Thyroid gland (tissue), 4 donors: ENCODE data around the gene HSPH1. TPM values are rescaled to one million over a fixed set of nuclear protein-coding genes. Genes with fewer than 3 reads are reported as not detected.

Source experiments
- DNase-seq, 2 donors: peaks; one replicate each; pipeline ENCODE4 v3.0.0-alpha.2; 2019
- H3K27ac ChIP-seq, 3 donors: fragments of 200-600 bp; sonication (generic); 1 replicate in 2 of 3; 2 replicates in 1 of 3; pipeline ENCODE4 v1.5.1; 2016 to 2019; ENCODE audit warnings: mild to moderate bottlenecking in 1 of 3, moderate library complexity in 1 of 3
- H3K27me3 ChIP-seq: fragments of 200-600 bp; sonication (generic); one replicate; pipeline ENCODE4 v1.5.1; 2019
- H3K36me3 ChIP-seq, 2 donors: fragments of 200-600 bp; sonication (generic); one replicate each; pipeline ENCODE4 v1.5.1; 2016 to 2019
- H3K4me1 ChIP-seq, 2 donors: fragments of 200-600 bp; sonication (generic); one replicate each; pipeline ENCODE4 v1.5.1; 2017 to 2019
- H3K4me3 ChIP-seq, 3 donors: fragments of 200-600 bp; sonication (generic); replicated peaks in 1 of 3; 1 replicate in 2 of 3; 2 replicates in 1 of 3; pipeline ENCODE4 v1.5.1; 2016; ENCODE audit warnings: mild to moderate bottlenecking in 1 of 3
- H3K9me3 ChIP-seq: fragments of 200-600 bp; sonication (generic); one replicate; pipeline ENCODE4 v1.5.1; 2017
- POLR2A ChIP-seq, 2 donors: fragments of 450-650 bp; IDR thresholded peaks; one replicate each; pipeline ENCODE4 v1.6.1; 2017; ENCODE audit warnings: antibody characterized with exemption in 2 of 2, mild to moderate bottlenecking in 2 of 2, moderate library complexity in 1 of 2
- WGBS, 2 donors: methylation state at CpG; one replicate each; pipeline ENCODE4 v1.1.5; 2017; 5-methylcytosine and 5-hydroxymethylcytosine counted together
- intact Hi-C: fragments of 100-400 bp; cut with DNase I; formaldehyde crosslinking; loops from one replicate; pipeline ENCODE4 v1.15.1; 2023
- total RNA-seq, 4 donors: library from RNA; depleted of rRNA; stranded (reverse); fragments of >200 nt; gene quantifications; one replicate each; pipeline ENCODE4 v1.2.3, GENCODE V29; 2016
- TF ChIP-seq, protein P1 (sequence below), 6 experiments: fragments of 200-600 bp in 3 of 6; fragments of 450-650 bp in 3 of 6; sonication (generic) in 3 of 6; IDR thresholded peaks; one replicate each; pipeline ENCODE4 v1.5.1; 2016 to 2019; ENCODE audit warnings: antibody characterized with exemption in 6 of 6, mild to moderate bottlenecking in 2 of 6, inconsistent platforms in 1 of 6, moderate library complexity in 1 of 6

Gene HSPH1
- total RNA-seq, 4 donors from 2014 or later = 38.3 to 56.3 (median 48.7) TPM

DNA sequence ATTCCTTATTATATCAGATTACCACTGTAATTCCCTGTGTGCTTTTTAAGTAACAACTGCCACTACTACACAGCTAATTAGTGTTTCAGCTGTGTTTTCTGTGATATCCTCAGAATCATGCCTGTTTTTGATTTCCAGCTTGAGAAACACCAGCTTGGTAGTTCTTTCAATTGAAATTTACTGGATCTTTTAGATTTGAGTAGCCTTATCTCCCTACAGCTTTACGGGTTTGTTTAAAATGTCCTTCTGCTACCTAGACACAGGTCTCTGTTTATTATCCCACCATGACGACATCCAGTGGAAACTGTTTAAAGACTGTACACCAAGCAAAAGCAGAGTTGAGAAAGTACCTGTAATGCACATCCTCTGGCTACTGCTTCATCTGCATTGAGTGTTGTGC lies 12.1 kb downstream of the HSPH1 start:
- Histone ChIP-seq H3K27ac (peak overlapping the region in 2 of 3 donors; percentile 58 to 66), H3K9me3 (no peaks in the 10 kb centered on the region), H3K27me3 (no peaks in the 10 kb centered on the region), H3K4me1 (peaks cover 13 to 19% of the 10 kb centered on the region in 2 donors), H3K4me3 (no peak overlapping the region), H3K36me3 (peaks cover 44 to 67% of the 10 kb centered on the region in 2 donors)
- 95 to 97% methylated on average over 2 of the region's 2 CpGs for WGBS, 2 donors
- DNase-seq = no peak
- intact Hi-C loops = no loop called here
- TF ChIP-seq, protein P1, sequence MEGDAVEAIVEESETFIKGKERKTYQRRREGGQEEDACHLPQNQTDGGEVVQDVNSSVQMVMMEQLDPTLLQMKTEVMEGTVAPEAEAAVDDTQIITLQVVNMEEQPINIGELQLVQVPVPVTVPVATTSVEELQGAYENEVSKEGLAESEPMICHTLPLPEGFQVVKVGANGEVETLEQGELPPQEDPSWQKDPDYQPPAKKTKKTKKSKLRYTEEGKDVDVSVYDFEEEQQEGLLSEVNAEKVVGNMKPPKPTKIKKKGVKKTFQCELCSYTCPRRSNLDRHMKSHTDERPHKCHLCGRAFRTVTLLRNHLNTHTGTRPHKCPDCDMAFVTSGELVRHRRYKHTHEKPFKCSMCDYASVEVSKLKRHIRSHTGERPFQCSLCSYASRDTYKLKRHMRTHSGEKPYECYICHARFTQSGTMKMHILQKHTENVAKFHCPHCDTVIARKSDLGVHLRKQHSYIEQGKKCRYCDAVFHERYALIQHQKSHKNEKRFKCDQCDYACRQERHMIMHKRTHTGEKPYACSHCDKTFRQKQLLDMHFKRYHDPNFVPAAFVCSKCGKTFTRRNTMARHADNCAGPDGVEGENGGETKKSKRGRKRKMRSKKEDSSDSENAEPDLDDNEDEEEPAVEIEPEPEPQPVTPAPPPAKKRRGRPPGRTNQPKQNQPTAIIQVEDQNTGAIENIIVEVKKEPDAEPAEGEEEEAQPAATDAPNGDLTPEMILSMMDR (IDR thresholded peaks at IDR 0.05) = no peak
- TF ChIP-seq POLR2A (IDR thresholded peaks at IDR 0.05) = no peak

DNA sequence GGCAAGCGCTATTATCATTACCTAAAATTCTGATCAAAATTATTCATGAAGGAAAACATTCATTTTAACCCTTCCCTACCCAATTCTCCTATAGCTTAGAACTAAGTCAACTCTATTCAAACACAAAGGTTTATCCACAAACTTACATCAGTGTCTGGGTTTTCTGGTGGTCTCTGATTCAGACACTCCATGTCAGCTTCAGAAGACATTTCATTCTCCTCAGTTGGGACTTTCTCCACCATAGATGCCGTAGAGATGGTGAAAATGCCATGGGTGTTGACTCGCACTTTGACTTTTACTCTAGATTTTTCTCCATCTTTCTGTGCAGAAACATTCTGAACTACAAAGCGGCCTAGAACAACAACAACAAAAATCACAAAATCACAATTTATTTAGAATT lies 16.3 kb downstream of the HSPH1 start:
- peaks cover 49 to 73% of the 10 kb centered on the region in 2 donors for H3K36me3 ChIP-seq
- TF ChIP-seq, protein P1 (IDR thresholded peaks at IDR 0.05) = no peak
- TF ChIP-seq POLR2A (IDR thresholded peaks at IDR 0.05) = no peak
- no peak overlapping the region for H3K27ac ChIP-seq
- H3K9me3 ChIP-seq = no peaks in the 10 kb centered on the region
- intact Hi-C loops = no loop called here
- peaks cover 7 to 9% of the 10 kb centered on the region in 2 donors for H3K4me1 ChIP-seq
- no peaks in the 10 kb centered on the region for H3K27me3 ChIP-seq
- no peak for DNase-seq
- WGBS, 2 donors = 95 to 99% methylated on average over 4 of the region's 4 CpGs
- no peak overlapping the region for H3K4me3 ChIP-seq

DNA sequence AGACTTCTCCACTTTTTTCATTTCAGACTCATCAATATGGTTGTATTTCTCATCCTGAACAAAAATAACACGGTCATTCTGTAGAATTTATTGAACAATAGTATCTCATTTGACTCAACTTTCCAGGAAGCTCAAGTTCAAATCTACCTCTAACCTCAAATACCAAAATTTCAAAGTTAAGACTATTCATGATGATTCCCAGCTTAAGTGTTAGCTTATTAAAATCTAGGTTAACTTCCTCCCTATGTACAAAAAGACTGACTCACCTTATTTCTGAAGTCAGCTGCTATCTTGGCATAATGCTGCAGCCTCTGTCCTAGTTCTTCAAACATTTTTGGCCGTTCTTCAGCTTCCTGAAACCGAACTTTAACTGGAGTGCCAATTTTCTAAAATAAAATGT lies 23.2 kb downstream of the HSPH1 start:
- no peak overlapping the region for H3K27ac ChIP-seq
- H3K4me3 ChIP-seq = no peak overlapping the region
- TF ChIP-seq POLR2A (IDR thresholded peaks at IDR 0.05) = no peak
- TF ChIP-seq, protein P1 (IDR thresholded peaks at IDR 0.05) = no peak
- peaks cover 33 to 59% of the 10 kb centered on the region in 2 donors for H3K36me3 ChIP-seq
- H3K9me3 ChIP-seq = no peaks in the 10 kb centered on the region
- intact Hi-C loops = no loop called here
- peaks cover 8 to 9% of the 10 kb centered on the region in 2 donors for H3K4me1 ChIP-seq
- H3K27me3 ChIP-seq = no peaks in the 10 kb centered on the region
- 91 to 96% methylated on average over 3 of the region's 3 CpGs for WGBS, 2 donors
- DNase-seq = no peak

DNA sequence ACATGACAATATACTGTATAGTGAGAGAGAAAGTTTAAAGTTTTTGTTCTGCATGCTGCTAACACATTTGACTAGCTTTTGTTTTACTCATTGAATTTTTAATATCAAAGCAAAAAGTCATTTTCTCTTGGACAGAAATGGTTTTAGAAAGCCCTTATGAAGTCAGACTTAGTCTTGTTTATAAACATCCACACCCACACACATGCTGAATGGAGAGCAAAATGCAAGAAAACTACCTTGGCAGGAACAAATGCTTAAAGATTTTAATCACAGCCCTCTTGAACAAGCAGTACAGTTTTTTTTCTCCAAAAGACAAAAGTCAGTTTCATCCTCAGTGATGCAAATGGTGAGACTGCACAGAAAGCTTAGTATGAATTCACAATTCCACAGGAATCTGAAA lies 25.0 kb downstream of the HSPH1 start:
- Histone ChIP-seq H3K27me3 (no peaks in the 10 kb centered on the region), H3K4me1 (peaks cover 9 to 14% of the 10 kb centered on the region in 2 donors), H3K9me3 (no peaks in the 10 kb centered on the region), H3K4me3 (no peak overlapping the region), H3K27ac (no peak overlapping the region), H3K36me3 (peaks cover 30 to 45% of the 10 kb centered on the region in 2 donors)
- DNase-seq = no peak
- intact Hi-C loops = no loop called here
- TF ChIP-seq, protein P1 (IDR thresholded peaks at IDR 0.05) = no peak
- TF ChIP-seq POLR2A (IDR thresholded peaks at IDR 0.05) = no peak

DNA sequence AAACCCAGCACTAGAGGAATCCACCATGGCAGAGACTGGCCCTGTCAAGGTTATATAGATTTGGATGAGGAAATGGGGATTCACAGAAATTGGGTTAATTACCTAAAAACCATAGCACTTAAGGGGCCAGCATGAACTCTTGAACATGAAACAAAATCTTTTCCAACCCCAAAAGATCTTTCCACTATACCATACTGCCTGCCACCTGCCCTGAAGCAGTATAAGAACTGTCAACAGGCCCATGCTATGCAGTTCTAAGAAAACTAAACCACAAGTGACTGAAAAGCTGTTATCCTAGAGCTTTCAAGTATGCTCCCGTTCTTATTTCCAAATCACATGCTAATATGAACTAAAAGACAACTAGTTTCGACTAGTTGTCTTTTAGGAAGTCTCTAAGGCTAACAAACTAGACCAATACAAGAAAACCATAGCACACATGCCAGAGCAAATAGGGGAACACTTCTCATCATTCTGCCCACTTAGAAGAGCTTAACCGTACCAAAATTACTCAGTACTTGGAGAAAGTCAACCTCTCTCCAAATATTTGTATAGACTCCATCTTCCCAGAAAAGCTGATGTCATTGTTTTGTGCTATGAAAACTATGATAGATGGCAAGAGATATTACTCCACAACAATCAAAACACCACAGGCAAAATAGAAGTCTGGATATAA lies 27.5 kb downstream of the HSPH1 start:
- H3K27ac ChIP-seq = peak overlapping the region in 2 of 3 donors; percentile 59 to 64
- H3K27me3 ChIP-seq = no peaks in the 10 kb centered on the region
- no peak overlapping the region for H3K4me3 ChIP-seq
- peaks cover 9 to 24% of the 10 kb centered on the region in 2 donors for H3K4me1 ChIP-seq
- DNase-seq = no peak
- H3K36me3 ChIP-seq = peaks cover 17 to 24% of the 10 kb centered on the region in 2 donors
- TF ChIP-seq, protein P1 (IDR thresholded peaks at IDR 0.05) = peak in 1 of 6 experiments; percentile 12
- no peak for TF ChIP-seq POLR2A (IDR thresholded peaks at IDR 0.05)
- 34 to 40% methylated on average over 3 of the region's 3 CpGs for WGBS, 2 donors
- no peaks in the 10 kb centered on the region for H3K9me3 ChIP-seq
- intact Hi-C loops = no loop called here
